Measurements from ENCODE around the gene CLGN.

The CLGN gene

DNA sequence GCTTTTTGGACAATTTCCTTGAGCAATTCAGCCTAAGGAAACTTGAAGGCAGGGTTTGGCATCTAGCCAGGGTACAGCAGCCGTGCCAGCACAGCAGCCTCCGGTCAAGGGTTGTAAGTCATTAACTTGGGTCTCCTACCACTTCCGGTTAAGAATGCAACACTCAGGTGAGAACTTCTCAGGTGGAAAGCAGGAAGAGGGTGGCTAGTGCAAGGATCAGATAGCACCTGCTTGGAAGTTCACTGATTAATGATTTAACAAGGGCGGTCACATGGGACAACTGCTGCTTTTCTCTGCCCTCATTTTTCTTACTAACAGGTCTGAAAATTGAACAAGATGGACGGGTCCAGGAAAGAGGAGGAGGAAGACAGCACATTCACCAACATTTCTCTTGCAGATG lies 84.1 kb downstream of the CLGN start:
- no peak for DNase-seq
- no peak overlapping the region for H3K27ac ChIP-seq
- peaks cover 2% of the 10 kb centered on the region for H3K9me3 ChIP-seq (ENCODE audit: severe bottlenecking)
- TF ChIP-seq, protein P1, sequence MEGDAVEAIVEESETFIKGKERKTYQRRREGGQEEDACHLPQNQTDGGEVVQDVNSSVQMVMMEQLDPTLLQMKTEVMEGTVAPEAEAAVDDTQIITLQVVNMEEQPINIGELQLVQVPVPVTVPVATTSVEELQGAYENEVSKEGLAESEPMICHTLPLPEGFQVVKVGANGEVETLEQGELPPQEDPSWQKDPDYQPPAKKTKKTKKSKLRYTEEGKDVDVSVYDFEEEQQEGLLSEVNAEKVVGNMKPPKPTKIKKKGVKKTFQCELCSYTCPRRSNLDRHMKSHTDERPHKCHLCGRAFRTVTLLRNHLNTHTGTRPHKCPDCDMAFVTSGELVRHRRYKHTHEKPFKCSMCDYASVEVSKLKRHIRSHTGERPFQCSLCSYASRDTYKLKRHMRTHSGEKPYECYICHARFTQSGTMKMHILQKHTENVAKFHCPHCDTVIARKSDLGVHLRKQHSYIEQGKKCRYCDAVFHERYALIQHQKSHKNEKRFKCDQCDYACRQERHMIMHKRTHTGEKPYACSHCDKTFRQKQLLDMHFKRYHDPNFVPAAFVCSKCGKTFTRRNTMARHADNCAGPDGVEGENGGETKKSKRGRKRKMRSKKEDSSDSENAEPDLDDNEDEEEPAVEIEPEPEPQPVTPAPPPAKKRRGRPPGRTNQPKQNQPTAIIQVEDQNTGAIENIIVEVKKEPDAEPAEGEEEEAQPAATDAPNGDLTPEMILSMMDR (IDR thresholded peaks at IDR 0.05; ENCODE audit: low read depth, low read length) = no peak
- no peaks in the 10 kb centered on the region for H3K36me3 ChIP-seq
- no peaks in the 10 kb centered on the region for H3K27me3 ChIP-seq (ENCODE audit: insufficient read depth, low read depth, severe bottlenecking)
- H3K4me3 ChIP-seq (ENCODE audit: low read depth, low read length) = no peak overlapping the region

DNA sequence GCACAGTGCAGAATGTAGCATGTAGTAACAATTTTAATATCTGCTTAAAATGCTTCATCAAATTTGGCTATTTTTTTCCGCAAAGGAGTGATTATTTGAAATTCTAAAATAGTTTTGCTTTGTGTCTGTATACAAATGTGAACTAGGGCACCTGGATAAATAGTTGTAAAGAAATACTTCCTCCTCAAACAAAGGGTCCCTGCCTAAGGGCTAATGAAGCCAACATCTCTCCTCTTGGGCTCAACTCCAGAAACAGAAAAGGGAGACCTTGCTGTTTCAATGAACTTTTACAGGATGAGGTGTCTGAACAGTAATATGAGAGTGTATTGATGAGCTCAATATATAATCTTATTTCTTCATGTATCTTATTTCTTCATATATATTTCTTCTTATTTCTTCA lies 84.8 kb downstream of the CLGN start:
- H3K36me3 ChIP-seq = no peaks in the 10 kb centered on the region
- H3K27ac ChIP-seq = no peak overlapping the region
- H3K9me3 ChIP-seq (ENCODE audit: severe bottlenecking) = peaks cover 2% of the 10 kb centered on the region
- no peak for DNase-seq
- H3K27me3 ChIP-seq (ENCODE audit: insufficient read depth, low read depth, severe bottlenecking) = no peaks in the 10 kb centered on the region
- H3K4me3 ChIP-seq (ENCODE audit: low read depth, low read length) = no peak overlapping the region
- TF ChIP-seq, protein P1 (IDR thresholded peaks at IDR 0.05; ENCODE audit: low read depth, low read length) = no peak
